Activated CD8-positive, alpha-beta memory T cell treated with anti-CD3 and anti-CD28 coated beads, Interleukin-2, amount 10 ng/mL, durations not matched to agents 7 days and 5 days (primary cell): ENCODE results near the gene MPP7. TPM values are rescaled to one million over a fixed set of nuclear protein-coding genes. Genes with fewer than 3 reads are reported as not detected.
"Not testable (repeated sequence)": the region's sequence is repeated elsewhere in the genome, so short reads cannot be mapped to it uniquely, and the experiment has no call there.

ENCODE experiments used
- ATAC-seq: fragments of 150-1000 bp; cut with Tn5 transposase; one replicate; pipeline ENCODE4 v1.10.0; 2021; ENCODE audit warnings: moderate library complexity
- CTCF ChIA-PET: fragments of 350-600 bp; sonication (Branson Sonifier 250); formaldehyde crosslinking; loops from one replicate; lab custom pipeline; 2021; ENCODE audit warnings: antibody characterized with exemption; lab: Charles Lee
- DNase-seq: peaks from one replicate; pipeline ENCODE4 v3.0.0-alpha.2; 2020
- H3K27ac Mint-ChIP-seq: one replicate; pipeline ENCODE4 v1.8.0; 2021; ENCODE audit warnings: mild to moderate bottlenecking, mixed read lengths
- H3K27me3 Mint-ChIP-seq: one replicate; pipeline ENCODE4 v1.8.0; 2021; ENCODE audit warnings: mixed read lengths
- H3K36me3 Mint-ChIP-seq: one replicate; pipeline ENCODE4 v1.8.0; 2021; ENCODE audit warnings: mild to moderate bottlenecking, mixed read lengths
- H3K4me1 Mint-ChIP-seq: one replicate; pipeline ENCODE4 v1.8.0; 2021; ENCODE audit warnings: mixed read lengths
- H3K4me3 Mint-ChIP-seq: one replicate; pipeline ENCODE4 v1.8.0; 2021; ENCODE audit warnings: mild to moderate bottlenecking, moderate library complexity, mixed read lengths
- H3K9me3 Mint-ChIP-seq: one replicate; pipeline ENCODE4 v1.8.0; 2022; ENCODE audit warnings: low read depth, mixed read lengths
- total RNA-seq, 2 experiments: library from RNA; stranded (reverse); gene quantifications; one replicate each; pipeline ENCODE4 v1.2.3, GENCODE V29; 2021

MPP7 gene
- total RNA-seq, 2 experiments from 2014 or later = 1.4 to 3.7 TPM

- Mint-ChIP-seq H3K4me3 (no peak overlapping the region), H3K36me3 (no peaks in the 10 kb centered on the region), H3K4me1 (peaks cover under 1% of the 10 kb centered on the region), H3K27me3 (no peaks in the 10 kb centered on the region), H3K27ac (no peak overlapping the region), H3K9me3 (no peaks in the 10 kb centered on the region)
- no peak for DNase-seq
- no peak for ATAC-seq
- CTCF ChIA-PET = interaction anchor here (1.1 kb wide), 1 partner anchor 8 kb away, joined by 3 read pairs; no protein-coding TSS in a partner anchor
Observed at GRCh38 chr10:28320090-28320489, 17.2 kb upstream of the MPP7 start.

GRCh38 chr10:28319061-28319460 is 16.2 kb upstream of the MPP7 start:
- not testable (repeated sequence) for DNase-seq, H3K4me3 Mint-ChIP-seq, H3K27ac Mint-ChIP-seq, H3K9me3 Mint-ChIP-seq, H3K36me3 Mint-ChIP-seq, H3K4me1 Mint-ChIP-seq, H3K27me3 Mint-ChIP-seq, ATAC-seq
- CTCF ChIA-PET = interaction anchor here (1.1 kb wide), 1 partner anchor 9 kb away, joined by 3 read pairs; no protein-coding TSS in a partner anchor

GRCh38 chr10:28318626-28319025 is 15.8 kb upstream of the MPP7 start:
- Mint-ChIP-seq H3K27ac (no peak overlapping the region), H3K9me3 (no peaks in the 10 kb centered on the region), H3K27me3 (no peaks in the 10 kb centered on the region), H3K4me3 (no peak overlapping the region), H3K4me1 (no peaks in the 10 kb centered on the region), H3K36me3 (no peaks in the 10 kb centered on the region)
- CTCF ChIA-PET = interaction anchor here (0.6 to 0.7 kb wide), 2 partner anchors 16 to 17 kb away, joined by 3 read pairs; partner anchors contain the start of gene MPP7
- DNase-seq = no peak
- no peak for ATAC-seq

GRCh38 chr10:28317760-28318159 is 14.9 kb upstream of the MPP7 start:
- no peak overlapping the region for H3K4me3 Mint-ChIP-seq
- no peaks in the 10 kb centered on the region for H3K9me3 Mint-ChIP-seq
- DNase-seq (no peak), ATAC-seq (no peak)
- H3K27me3 Mint-ChIP-seq = no peaks in the 10 kb centered on the region
- no peak overlapping the region for H3K27ac Mint-ChIP-seq
- CTCF ChIA-PET = interaction anchor here (0.6 kb wide), 1 partner anchor 18 kb away, joined by 3 read pairs; no protein-coding TSS in a partner anchor
- no peaks in the 10 kb centered on the region for H3K36me3 Mint-ChIP-seq
- H3K4me1 Mint-ChIP-seq = no peaks in the 10 kb centered on the region

GRCh38 chr10:28316696-28317095 is 13.8 kb upstream of the MPP7 start:
- Mint-ChIP-seq H3K4me3 (no peak overlapping the region), H3K4me1 (no peaks in the 10 kb centered on the region), H3K36me3 (no peaks in the 10 kb centered on the region), H3K27me3 (no peaks in the 10 kb centered on the region), H3K27ac (no peak overlapping the region), H3K9me3 (peaks cover 2% of the 10 kb centered on the region)
- ATAC-seq (no peak), DNase-seq (no peak)
- CTCF ChIA-PET = interaction anchor here (1.1 kb wide), 1 partner anchor 14 kb away, joined by 4 read pairs; the partner anchor contains the start of gene MPP7

- H3K4me1 Mint-ChIP-seq = no peaks in the 10 kb centered on the region
- DNase-seq = no peak
- CTCF ChIA-PET = interaction anchor here (1.1 kb wide), 1 partner anchor 66 kb away, joined by 3 read pairs; no protein-coding TSS in a partner anchor
Observed at GRCh38 chr10:28315140-28315539, 12.3 kb upstream of the MPP7 start.

GRCh38 chr10:28314211-28314610 is 11.3 kb upstream of the MPP7 start:
- H3K27me3 Mint-ChIP-seq = no peaks in the 10 kb centered on the region
- peaks cover 2% of the 10 kb centered on the region for H3K9me3 Mint-ChIP-seq
- CTCF ChIA-PET = no interaction called here
- no peak overlapping the region for H3K27ac Mint-ChIP-seq
- no peak for ATAC-seq
- H3K4me3 Mint-ChIP-seq = no peak overlapping the region
- no peak for DNase-seq
- H3K36me3 Mint-ChIP-seq = no peaks in the 10 kb centered on the region
- H3K4me1 Mint-ChIP-seq = no peaks in the 10 kb centered on the region

More at GRCh38 chr10:28315140-28315539, 12.3 kb upstream of the MPP7 start:
- Mint-ChIP-seq H3K27me3 (no peaks in the 10 kb centered on the region), H3K27ac (no peak overlapping the region), H3K36me3 (no peaks in the 10 kb centered on the region), H3K4me3 (no peak overlapping the region), H3K9me3 (peaks cover 2% of the 10 kb centered on the region)
- no peak for ATAC-seq

- DNase-seq (no peak), ATAC-seq (no peak)
- Mint-ChIP-seq H3K4me3 (no peak overlapping the region), H3K27ac (no peak overlapping the region), H3K27me3 (peaks cover 4% of the 10 kb centered on the region), H3K9me3 (peaks cover 2% of the 10 kb centered on the region), H3K36me3 (no peaks in the 10 kb centered on the region), H3K4me1 (no peaks in the 10 kb centered on the region)
- CTCF ChIA-PET = interaction anchor here (0.7 to 2.7 kb wide), 7 partner anchors 9 to 81 kb away, joined by 3 to 6 read pairs (median 3); no protein-coding TSS in a partner anchor
Observed at GRCh38 chr10:28312572-28312971, 9.7 kb upstream of the MPP7 start.

GRCh38 chr10:28311104-28311503 is 8.2 kb upstream of the MPP7 start:
- Mint-ChIP-seq H3K36me3 (no peaks in the 10 kb centered on the region), H3K4me3 (no peak overlapping the region), H3K27ac (no peak overlapping the region), H3K9me3 (peaks cover 2% of the 10 kb centered on the region), H3K4me1 (no peaks in the 10 kb centered on the region), H3K27me3 (peaks cover 7% of the 10 kb centered on the region)
- ATAC-seq (no peak), DNase-seq (no peak)
- CTCF ChIA-PET = interaction anchor here (1.1 to 2.7 kb wide), 3 partner anchors 17 to 353 kb away, joined by 3 to 6 read pairs (median 6); no protein-coding TSS in a partner anchor

GRCh38 chr10:28307267-28307666 is 4.4 kb upstream of the MPP7 start:
- CTCF ChIA-PET = no interaction called here
- no peaks in the 10 kb centered on the region for H3K36me3 Mint-ChIP-seq
- H3K27ac Mint-ChIP-seq = no peak overlapping the region
- H3K27me3 Mint-ChIP-seq = peaks cover 28% of the 10 kb centered on the region
- no peak overlapping the region for H3K4me3 Mint-ChIP-seq
- H3K4me1 Mint-ChIP-seq = peaks cover 12% of the 10 kb centered on the region
- peaks cover 2% of the 10 kb centered on the region for H3K9me3 Mint-ChIP-seq
- no peak for ATAC-seq
- DNase-seq = no peak

- no peak for DNase-seq
- H3K27ac Mint-ChIP-seq = no peak overlapping the region
- no peaks in the 10 kb centered on the region for H3K36me3 Mint-ChIP-seq
- H3K27me3 Mint-ChIP-seq = peaks cover 34% of the 10 kb centered on the region
- no peak for ATAC-seq
- H3K4me3 Mint-ChIP-seq = no peak overlapping the region
- peaks cover 17% of the 10 kb centered on the region for H3K4me1 Mint-ChIP-seq
- CTCF ChIA-PET = no interaction called here
- no peaks in the 10 kb centered on the region for H3K9me3 Mint-ChIP-seq
Observed at GRCh38 chr10:28305553-28305952, 2.7 kb upstream of the MPP7 start.

GRCh38 chr10:28304032-28304571 is 1.2 kb upstream of the MPP7 start:
- Mint-ChIP-seq H3K4me3 (no peak overlapping the region), H3K4me1 (peaks cover 26% of the 10 kb centered on the region), H3K27ac (no peak overlapping the region), H3K9me3 (no peaks in the 10 kb centered on the region), H3K27me3 (peaks cover 34% of the 10 kb centered on the region), H3K36me3 (no peaks in the 10 kb centered on the region)
- no peak for DNase-seq
- no peak for ATAC-seq
- CTCF ChIA-PET = interaction anchor here (1.4 to 10.0 kb wide), 8 partner anchors 19 to 89 kb away, joined by 4 to 111 read pairs (median 18); no protein-coding TSS in a partner anchor

- peaks cover 28% of the 10 kb centered on the region for H3K27me3 Mint-ChIP-seq
- H3K27ac Mint-ChIP-seq = no peak overlapping the region
- H3K9me3 Mint-ChIP-seq = no peaks in the 10 kb centered on the region
- no peak for ATAC-seq
- peak overlapping the region; percentile 34 for H3K4me3 Mint-ChIP-seq
- DNase-seq = no peak
- no peaks in the 10 kb centered on the region for H3K36me3 Mint-ChIP-seq
- peaks cover 30% of the 10 kb centered on the region for H3K4me1 Mint-ChIP-seq
- CTCF ChIA-PET = interaction anchor here (0.8 to 10.0 kb wide), 14 partner anchors 16 to 764 kb away, joined by 3 to 111 read pairs (median 10); no protein-coding TSS in a partner anchor
Observed at GRCh38 chr10:28302012-28302637, 739 bp downstream of the MPP7 start.
